ENCODE results near the gene SHD.

- TF ChIP-seq CTCF (IDR thresholded peaks at IDR 0.05) (no peak), POLR2A (IDR thresholded peaks at IDR 0.05) (no peak)
These were observed 19.9 kb downstream of the SHD start for GRCh38 chr19:4298810-4299550.
